Right lung (tissue), 5 donors: ENCODE measurements around the gene TAC3. TPM values are rescaled to one million over a fixed set of nuclear protein-coding genes. Genes with fewer than 3 reads are reported as not detected.
"Not testable (repeated sequence)": the region's sequence is repeated elsewhere in the genome, so short reads cannot be mapped to it uniquely, and the experiment has no call there.

ENCODE experiments used
- DNase-seq, 2 donors: peaks; one replicate each; pipeline ENCODE4 v3.0.0-alpha.2; 2013
- polyA plus RNA-seq, 5 donors: library from polyadenylated mRNA; unstranded; fragments of 120-200 nt; gene quantifications; one replicate each; pipeline versions ENCODE4 v1.2.1 to v1.2.3, GENCODE V29; 2013; ENCODE audit warnings: inconsistent platforms in 1 of 5, low replicate concordance in 1 of 5; ENCODE audit not compliant: insufficient read length in 5 of 5, insufficient read depth in 1 of 5

TAC3 gene
- polyA plus RNA-seq, 5 donors = 0.19 to 0.90 (median 0.81) TPM

GRCh38 chr12:56985714-56986113, 30.6 kb downstream of the TAC3 start:
- DNase-seq = not testable (repeated sequence)

- DNase-seq = no peak
Measured at GRCh38 chr12:56983386-56983785, 32.9 kb downstream of the TAC3 start.

- not testable (repeated sequence) for DNase-seq
Measured at GRCh38 chr12:56982578-56983236, 33.6 kb downstream of the TAC3 start.

GRCh38 chr12:56980941-56981530, 35.3 kb downstream of the TAC3 start:
- DNase-seq = no peak

GRCh38 chr12:56980268-56980667, 36.1 kb downstream of the TAC3 start:
- no peak for DNase-seq

GRCh38 chr12:56979628-56980027, 36.7 kb downstream of the TAC3 start:
- DNase-seq = no peak

GRCh38 chr12:56978397-56979138, 37.8 kb downstream of the TAC3 start:
- DNase-seq = no peak

GRCh38 chr12:56977361-56977760, 39.0 kb downstream of the TAC3 start:
- DNase-seq = not testable (repeated sequence)

GRCh38 chr12:56974224-56974623, 42.1 kb downstream of the TAC3 start:
- DNase-seq = not testable (repeated sequence)

- not testable (repeated sequence) for DNase-seq
Measured at GRCh38 chr12:56968910-56969309, 47.4 kb downstream of the TAC3 start.

- not testable (repeated sequence) for DNase-seq
Measured at GRCh38 chr12:56965997-56966642, 50.2 kb downstream of the TAC3 start.

- not testable (repeated sequence) for DNase-seq
Measured at GRCh38 chr12:56965124-56965523, 51.2 kb downstream of the TAC3 start.

- not testable (repeated sequence) for DNase-seq
Measured at GRCh38 chr12:56963557-56963956, 52.8 kb downstream of the TAC3 start.

GRCh38 chr12:56962247-56962646, 54.1 kb downstream of the TAC3 start:
- DNase-seq = not testable (repeated sequence)

Other genes starting within 250 kb of the TAC3 start
- under 1 TPM in 4 of 5 donors, not detected in 1; 0.09 to 0.24 (median 0.17) TPM for gene SDR9C7, start 82.1 kb downstream of the TAC3 start, polyA plus RNA-seq
- under 1 TPM; 0.48 to 0.94 (median 0.74) TPM for gene RDH16, start 58.9 kb downstream of the TAC3 start, polyA plus RNA-seq
- 10 to 100 TPM in 4 of 5 donors, 1 to 10 TPM in 1; 9.1 to 12.8 (median 10.5) TPM for gene ZBTB39, start 10.0 kb downstream of the TAC3 start, polyA plus RNA-seq
- under 1 TPM; 0.08 to 0.22 (median 0.18) TPM for gene MYO1A, start 33.6 kb upstream of the TAC3 start, polyA plus RNA-seq
- 10 to 100 TPM; 15.7 to 36.6 (median 28.8) TPM for gene NEMP1, start 62.3 kb upstream of the TAC3 start, polyA plus RNA-seq
- 10 to 100 TPM; 34.2 to 52.7 (median 45.0) TPM for gene NAB2, start 72.6 kb upstream of the TAC3 start, polyA plus RNA-seq
- 100 to 1,000 TPM; 131 to 169 (median 162) TPM for gene STAT6, start 94.8 kb upstream of the TAC3 start, polyA plus RNA-seq
- 100 to 1,000 TPM in 3 of 5 donors, 10 to 100 TPM in 2; 83.7 to 168 (median 101) TPM for gene LRP1, start 112.0 kb upstream of the TAC3 start, polyA plus RNA-seq
- 1 to 10 TPM in 1 of 5 donors, under 1 TPM in 3, not detected in 1; 0.29 to 1.1 (median 0.78) TPM for gene LRP1-AS, start 131.1 kb upstream of the TAC3 start, polyA plus RNA-seq
- 1 to 10 TPM in 2 of 5 donors, under 1 TPM in 3; 0.52 to 2.0 (median 0.91) TPM for gene NXPH4, start 200.3 kb upstream of the TAC3 start, polyA plus RNA-seq
- gene SHMT2, start 213.2 kb upstream of the TAC3 start, polyA plus RNA-seq = 10 to 100 TPM; 64.9 to 89.4 (median 73.2) TPM
- 10 to 100 TPM in 1 of 5 donors, 1 to 10 TPM in 4; 2.9 to 20.8 (median 4.3) TPM for gene STAC3, start 234.7 kb upstream of the TAC3 start, polyA plus RNA-seq